ENCODE data around the gene ATXN7. TPM values are rescaled to one million over a fixed set of nuclear protein-coding genes. Genes with fewer than 3 reads are reported as not detected.

ATXN7 gene
- total RNA-seq, 1 donor from 2014 or later, result 19.8 TPM

- no peaks in the 10 kb centered on the region for H3K27me3 Mint-ChIP-seq
- TF ChIP-seq, protein P1, sequence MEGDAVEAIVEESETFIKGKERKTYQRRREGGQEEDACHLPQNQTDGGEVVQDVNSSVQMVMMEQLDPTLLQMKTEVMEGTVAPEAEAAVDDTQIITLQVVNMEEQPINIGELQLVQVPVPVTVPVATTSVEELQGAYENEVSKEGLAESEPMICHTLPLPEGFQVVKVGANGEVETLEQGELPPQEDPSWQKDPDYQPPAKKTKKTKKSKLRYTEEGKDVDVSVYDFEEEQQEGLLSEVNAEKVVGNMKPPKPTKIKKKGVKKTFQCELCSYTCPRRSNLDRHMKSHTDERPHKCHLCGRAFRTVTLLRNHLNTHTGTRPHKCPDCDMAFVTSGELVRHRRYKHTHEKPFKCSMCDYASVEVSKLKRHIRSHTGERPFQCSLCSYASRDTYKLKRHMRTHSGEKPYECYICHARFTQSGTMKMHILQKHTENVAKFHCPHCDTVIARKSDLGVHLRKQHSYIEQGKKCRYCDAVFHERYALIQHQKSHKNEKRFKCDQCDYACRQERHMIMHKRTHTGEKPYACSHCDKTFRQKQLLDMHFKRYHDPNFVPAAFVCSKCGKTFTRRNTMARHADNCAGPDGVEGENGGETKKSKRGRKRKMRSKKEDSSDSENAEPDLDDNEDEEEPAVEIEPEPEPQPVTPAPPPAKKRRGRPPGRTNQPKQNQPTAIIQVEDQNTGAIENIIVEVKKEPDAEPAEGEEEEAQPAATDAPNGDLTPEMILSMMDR (conservative IDR thresholded peaks at IDR 0.05), result no peak
- H3K9me3 Mint-ChIP-seq, result no peaks in the 10 kb centered on the region
- peak overlapping the region; percentile 6 for H3K27ac Mint-ChIP-seq
- peak overlapping the region; percentile 23 for H3K4me3 Mint-ChIP-seq
- H3K4me1 Mint-ChIP-seq (ENCODE audit: unreplicated experiment), result peaks cover 33% of the 10 kb centered on the region
- no peak for DNase-seq (ENCODE audit: extremely low spot score, unreplicated experiment)
- peaks cover 7% of the 10 kb centered on the region for H3K36me3 Mint-ChIP-seq
Observed at GRCh38 chr3:63955036-63955650, 91.5 kb downstream of the ATXN7 start.

DNA sequence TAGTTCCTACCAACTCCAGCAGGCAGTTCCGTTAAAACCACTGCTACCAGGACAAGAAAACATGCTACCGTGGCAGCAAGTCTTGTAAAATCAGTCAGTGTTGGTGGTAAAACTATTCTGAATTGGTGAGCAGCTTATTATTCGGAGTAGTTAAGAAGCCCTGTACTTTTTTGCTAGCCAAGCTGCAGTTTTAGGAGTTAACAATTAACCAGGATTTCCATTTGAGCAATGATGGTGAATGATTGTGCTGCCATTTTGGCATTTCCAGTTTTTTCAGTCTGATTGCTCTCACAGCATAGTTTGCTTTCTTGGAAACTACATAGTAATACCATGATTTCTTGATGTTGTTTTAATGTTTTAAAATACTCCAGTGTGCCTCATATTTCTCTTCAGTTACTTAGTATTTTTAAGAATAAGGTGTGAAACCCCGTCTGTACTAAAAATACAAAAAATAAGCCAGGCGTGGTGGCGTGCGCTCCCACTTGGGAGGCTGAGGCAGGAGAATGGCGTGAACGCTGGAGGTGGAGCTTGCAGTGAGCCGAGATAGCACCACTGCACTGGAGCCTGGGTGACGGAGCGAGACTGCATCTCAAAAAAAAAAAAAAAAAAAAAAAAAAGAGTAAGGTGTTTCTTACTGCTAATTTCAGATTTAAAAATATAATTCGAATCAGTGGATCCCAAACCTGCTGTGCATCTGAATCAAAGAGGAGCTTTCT, 92.3 kb downstream of the ATXN7 start:
- Mint-ChIP-seq H3K4me1 (ENCODE audit: unreplicated experiment) (peaks cover 36% of the 10 kb centered on the region), H3K27me3 (no peaks in the 10 kb centered on the region), H3K36me3 (peaks cover 7% of the 10 kb centered on the region), H3K27ac (no peak overlapping the region), H3K9me3 (no peaks in the 10 kb centered on the region), H3K4me3 (peak overlapping the region; percentile 14)
- TF ChIP-seq, protein P1 (conservative IDR thresholded peaks at IDR 0.05), result no peak
- no peak for DNase-seq (ENCODE audit: extremely low spot score, unreplicated experiment)

- TF ChIP-seq, protein P1 (conservative IDR thresholded peaks at IDR 0.05), result no peak
- H3K4me1 Mint-ChIP-seq (ENCODE audit: unreplicated experiment), result peaks cover 24% of the 10 kb centered on the region
- no peaks in the 10 kb centered on the region for H3K36me3 Mint-ChIP-seq
- H3K9me3 Mint-ChIP-seq, result no peaks in the 10 kb centered on the region
- no peak overlapping the region for H3K4me3 Mint-ChIP-seq
- no peak overlapping the region for H3K27ac Mint-ChIP-seq
- DNase-seq (ENCODE audit: extremely low spot score, unreplicated experiment), result no peak
- H3K27me3 Mint-ChIP-seq, result no peaks in the 10 kb centered on the region
Observed at GRCh38 chr3:63959146-63959545, 95.5 kb downstream of the ATXN7 start.

DNA sequence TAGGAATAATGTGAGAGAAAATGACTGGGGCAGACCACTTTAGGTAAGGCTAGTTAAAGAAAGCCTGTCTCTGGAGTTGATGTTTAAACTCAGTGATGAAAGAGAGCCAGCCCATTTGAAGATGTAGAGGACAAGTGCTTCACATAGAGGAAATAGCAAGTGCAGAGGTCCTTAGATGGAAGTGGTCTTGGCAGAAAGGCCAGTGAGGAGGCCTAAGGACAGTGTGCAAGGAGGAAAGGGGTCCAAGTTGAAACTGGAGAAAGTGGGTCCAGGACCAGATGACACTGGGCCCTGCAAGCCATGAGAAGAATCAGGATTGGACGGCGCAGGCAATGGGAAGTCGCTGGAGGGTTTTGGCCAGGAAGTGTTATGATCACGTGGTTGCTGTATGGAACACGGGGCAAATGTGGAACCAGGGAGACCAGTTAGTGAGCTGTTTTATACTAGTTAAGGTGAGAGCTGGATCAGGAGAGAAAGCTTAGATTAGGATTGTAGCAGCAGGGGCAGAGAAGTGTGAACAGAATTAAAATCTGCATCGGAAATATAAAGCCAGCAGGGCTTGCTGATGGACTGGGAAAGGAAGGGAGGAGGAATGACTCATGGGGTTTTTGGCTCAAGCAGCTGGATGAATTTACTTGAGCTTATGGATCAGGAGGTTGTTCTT, 96.5 kb downstream of the ATXN7 start:
- no peaks in the 10 kb centered on the region for H3K36me3 Mint-ChIP-seq
- no peak for DNase-seq (ENCODE audit: extremely low spot score, unreplicated experiment)
- no peaks in the 10 kb centered on the region for H3K9me3 Mint-ChIP-seq
- TF ChIP-seq, protein P1 (conservative IDR thresholded peaks at IDR 0.05), result no peak
- H3K27ac Mint-ChIP-seq, result peak overlapping the region; percentile 0
- H3K4me3 Mint-ChIP-seq, result no peak overlapping the region
- H3K27me3 Mint-ChIP-seq, result no peaks in the 10 kb centered on the region
- H3K4me1 Mint-ChIP-seq (ENCODE audit: unreplicated experiment), result peaks cover 35% of the 10 kb centered on the region

DNA sequence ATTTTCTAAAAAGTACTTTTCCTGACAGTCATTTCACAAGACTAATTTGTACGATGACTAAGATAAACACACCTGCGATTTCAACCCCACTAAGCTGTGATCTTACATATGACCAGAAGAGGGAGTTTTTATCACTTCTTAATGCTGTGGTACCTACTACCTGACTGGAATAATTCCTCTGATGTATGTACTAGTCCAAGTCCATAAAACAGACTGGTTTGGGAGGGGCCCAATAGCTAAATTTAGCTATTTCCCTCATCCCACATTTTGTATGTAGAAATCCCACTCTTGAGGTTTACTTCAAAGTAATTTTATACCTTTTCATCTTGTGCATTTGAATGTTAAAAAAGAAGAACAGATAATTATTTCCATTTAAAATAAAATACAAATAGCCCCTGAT, 98.2 kb downstream of the ATXN7 start:
- H3K36me3 Mint-ChIP-seq, result no peaks in the 10 kb centered on the region
- no peaks in the 10 kb centered on the region for H3K27me3 Mint-ChIP-seq
- no peaks in the 10 kb centered on the region for H3K9me3 Mint-ChIP-seq
- TF ChIP-seq, protein P1 (conservative IDR thresholded peaks at IDR 0.05), result peak; percentile 80
- H3K27ac Mint-ChIP-seq, result no peak overlapping the region
- no peak overlapping the region for H3K4me3 Mint-ChIP-seq
- peaks cover 35% of the 10 kb centered on the region for H3K4me1 Mint-ChIP-seq (ENCODE audit: unreplicated experiment)
- no peak for DNase-seq (ENCODE audit: extremely low spot score, unreplicated experiment)
